Activated CD4-positive, CD25-positive, alpha-beta regulatory T cell treated with anti-CD3 and anti-CD28 coated beads, Interleukin-2, amount 50 U/mL, for 24 hours (primary cell): ENCODE data around the gene DGLUCY.
"Not testable (repeated sequence)": the region's sequence is repeated elsewhere in the genome, so short reads cannot be mapped to it uniquely, and the experiment has no call there.

Source experiments
- ATAC-seq, 2 donors: fragments of 150-1000 bp; cut with Tn5 transposase; one replicate each; pipeline ENCODE4 v1.10.0; 2021; ENCODE audit warnings: mild to moderate bottlenecking in 1 of 2, moderate library complexity in 1 of 2

Gene DGLUCY

DNA sequence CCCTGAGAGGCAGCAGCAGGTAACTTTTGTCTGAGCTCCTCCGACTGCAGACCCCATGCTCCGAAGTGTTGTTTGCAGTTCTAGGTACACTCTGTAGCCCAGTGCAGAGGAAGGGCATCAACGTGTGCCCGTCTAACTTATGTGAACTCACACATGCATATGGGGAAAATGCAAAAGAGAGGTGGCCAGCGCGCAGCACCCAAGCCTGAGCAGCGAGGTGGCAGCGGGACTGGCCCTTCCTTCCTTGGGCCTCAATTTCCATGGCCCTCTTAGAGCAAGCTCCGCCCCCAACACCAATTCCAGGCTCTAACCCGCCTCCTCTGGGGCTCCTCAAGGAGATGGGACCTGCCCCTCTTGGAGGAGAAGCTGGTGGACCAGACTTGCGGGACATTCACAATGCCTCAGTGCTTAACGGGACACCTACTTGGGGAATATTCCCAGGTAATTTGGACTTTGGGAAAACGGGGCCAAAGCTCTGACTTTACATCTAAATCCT, 102.9 kb downstream of the DGLUCY start:
- ATAC-seq = no peak

DNA sequence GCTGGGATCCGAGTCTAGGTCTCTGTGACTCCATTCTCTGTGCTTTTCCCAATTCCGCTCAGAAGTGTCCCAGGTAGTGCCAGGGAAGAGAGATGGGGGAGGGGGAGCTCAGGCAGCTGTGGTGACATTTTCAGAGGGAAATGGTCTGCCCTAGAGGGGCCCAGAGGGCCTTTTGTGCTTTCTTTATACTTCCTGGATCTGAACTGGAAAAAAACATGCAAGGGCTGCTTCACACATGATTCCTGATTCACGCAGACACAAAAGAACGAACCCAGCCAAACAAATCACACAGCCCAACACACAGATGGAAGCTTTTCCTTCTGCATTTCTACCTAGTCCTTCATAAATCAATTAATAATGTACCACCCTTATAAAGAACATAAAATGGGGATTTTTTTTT, 104.1 kb downstream of the DGLUCY start:
- ATAC-seq = no peak

DNA sequence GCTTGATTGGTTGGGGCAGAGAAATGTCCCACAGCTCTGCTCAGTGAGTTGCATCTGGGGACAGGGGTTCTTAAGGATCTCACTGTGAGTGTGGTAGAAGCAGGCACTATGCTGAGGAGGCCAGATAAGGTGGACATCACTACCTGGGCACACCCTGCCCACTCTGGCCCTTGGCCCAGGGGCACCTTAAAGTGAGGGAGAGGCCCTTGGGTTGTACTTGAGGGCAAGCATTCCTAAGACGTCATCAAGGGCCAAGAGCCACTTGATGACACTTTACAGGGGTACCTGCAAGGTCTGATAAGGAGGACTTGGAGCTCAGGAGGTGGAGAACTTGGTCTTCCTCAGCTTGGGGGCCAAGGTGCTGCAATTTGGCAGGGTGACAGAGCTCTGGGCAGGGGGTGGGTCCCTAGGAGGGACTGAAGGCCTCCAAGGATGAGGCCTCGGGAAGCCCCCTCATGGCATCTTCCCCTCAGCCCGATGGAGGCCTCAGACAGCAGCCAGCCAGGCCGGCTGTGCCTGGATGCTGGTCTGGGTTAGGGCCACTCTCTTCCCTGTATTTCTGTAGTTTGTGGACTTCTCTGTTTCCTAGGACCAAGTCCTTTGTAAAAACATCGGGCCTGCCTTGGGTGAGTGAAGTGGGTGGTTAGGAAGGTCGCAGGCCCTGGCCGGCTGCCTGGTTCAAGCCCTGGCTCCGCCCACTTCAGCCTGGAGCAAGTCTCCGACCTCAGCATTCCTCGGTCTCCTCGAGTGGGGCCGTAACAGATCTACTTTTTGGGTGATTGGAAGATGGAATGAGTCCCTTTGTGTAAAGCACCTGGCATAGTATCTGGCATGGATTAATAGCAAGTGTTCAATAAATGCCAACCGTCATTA, 105.9 kb downstream of the DGLUCY start:
- ATAC-seq = no peak

DNA sequence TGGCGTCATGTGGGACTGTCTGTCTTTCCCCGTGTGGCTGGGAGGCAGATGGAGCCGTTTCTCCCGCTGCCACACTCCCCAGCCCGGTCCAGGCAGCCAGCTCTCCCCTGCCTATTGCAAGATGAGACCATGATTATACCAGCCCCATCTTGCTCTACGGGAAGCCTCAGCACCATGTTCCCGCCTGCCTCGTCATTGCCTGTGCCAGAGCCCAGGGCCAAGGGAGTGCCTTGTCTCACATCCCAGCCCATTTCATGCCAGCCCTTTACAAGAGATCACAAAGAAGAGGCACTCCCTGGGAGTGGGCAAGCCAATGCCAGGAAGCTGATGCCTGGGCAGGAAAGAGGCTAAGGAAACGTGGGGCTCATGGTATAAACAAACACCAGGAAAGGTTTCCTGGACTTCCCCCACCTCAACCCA, 106.7 kb downstream of the DGLUCY start:
- no peak for ATAC-seq

DNA sequence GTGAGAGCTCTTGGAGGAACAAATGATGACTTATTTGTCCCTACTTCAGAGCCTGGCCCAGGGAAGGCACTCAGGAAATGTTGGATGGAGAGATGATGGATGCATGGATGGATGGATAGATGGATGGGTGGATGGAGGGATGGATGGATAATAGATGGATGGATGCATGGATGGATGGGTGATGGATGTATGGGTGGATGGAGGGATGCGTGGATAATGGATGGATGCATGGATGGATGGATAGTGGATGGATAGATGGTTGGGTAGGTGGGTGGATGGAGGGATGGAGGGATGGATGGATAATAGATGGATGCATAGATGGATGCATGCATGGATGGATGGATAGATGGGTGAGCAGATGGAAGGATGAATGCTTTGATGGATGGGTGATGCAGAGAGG, 107.4 kb downstream of the DGLUCY start:
- ATAC-seq = no peak

DNA sequence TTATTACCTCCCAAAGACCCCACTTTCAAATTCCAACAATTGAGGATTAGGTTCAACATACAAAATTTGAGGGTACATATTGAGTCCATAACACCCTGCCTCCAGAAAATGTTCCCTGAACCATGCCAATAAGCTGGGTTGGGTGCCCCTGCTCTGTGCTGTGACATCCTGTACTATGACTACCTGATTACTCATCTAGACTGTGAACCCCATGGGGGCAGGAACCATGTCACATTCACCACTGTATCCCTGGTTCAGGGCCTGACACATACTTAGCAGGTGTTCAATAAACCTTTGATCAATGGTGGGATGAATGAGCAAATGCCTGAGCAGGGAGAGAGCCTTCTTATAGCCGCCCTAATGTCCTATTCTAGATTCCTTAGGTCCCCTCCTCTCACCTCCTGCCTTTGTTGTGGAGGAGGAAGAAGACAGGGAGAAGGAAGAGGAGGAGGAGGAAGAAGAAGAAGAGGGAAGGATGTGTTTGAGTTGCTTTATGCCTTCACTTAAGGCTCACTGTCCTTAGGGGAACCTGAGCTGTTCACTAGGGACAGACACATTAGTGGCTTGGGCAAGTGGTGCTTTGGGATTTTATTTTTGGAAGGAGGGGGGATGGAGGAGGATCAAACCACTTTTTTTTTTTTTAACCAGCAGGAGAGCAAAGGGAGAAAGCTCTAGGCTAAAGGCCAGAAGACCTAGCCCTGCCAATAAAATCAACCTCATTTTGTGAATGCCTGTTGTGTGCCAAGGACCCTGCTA, 109.3 kb downstream of the DGLUCY start:
- peak; percentile 89 to 92 for ATAC-seq

DNA sequence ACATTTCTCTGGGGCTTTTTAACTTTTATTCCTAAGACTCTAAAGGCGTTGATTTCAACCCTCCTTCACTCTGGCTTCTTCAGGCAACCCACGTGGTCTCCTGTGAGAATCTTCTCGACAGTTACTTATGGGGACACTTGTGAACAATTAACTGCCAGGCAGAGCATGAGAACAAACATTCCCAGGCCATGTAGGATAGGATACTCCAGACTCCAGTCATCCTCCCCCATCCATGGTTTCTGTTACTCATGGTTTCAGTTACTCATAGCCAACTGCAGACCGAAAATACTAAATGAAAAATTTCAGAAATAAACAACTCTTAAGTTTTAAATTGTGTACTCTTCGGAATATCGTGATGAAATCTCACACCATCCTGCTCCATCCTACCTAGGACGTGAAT, 111.2 kb downstream of the DGLUCY start:
- ATAC-seq = no peak

DNA sequence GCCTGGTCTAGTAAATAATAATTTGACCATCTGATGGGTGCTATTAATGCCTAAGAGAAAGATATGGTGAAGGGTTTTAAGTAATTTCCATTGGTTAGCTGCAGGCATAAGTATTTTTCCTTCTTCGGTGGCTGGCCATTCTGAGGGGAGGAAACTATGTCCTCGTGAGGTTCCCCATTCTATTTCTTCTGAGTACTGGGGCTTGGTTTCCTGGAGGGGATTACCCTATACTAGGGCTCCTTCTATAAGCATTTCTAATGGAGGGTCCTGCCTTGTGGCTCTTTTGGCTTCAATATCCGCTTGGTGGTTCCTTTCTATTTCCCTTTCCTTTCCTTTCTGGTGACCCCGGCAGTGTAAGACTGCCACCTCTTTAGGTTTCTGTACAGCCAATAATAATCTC, 112.5 kb downstream of the DGLUCY start:
- not testable (repeated sequence) for ATAC-seq

DNA sequence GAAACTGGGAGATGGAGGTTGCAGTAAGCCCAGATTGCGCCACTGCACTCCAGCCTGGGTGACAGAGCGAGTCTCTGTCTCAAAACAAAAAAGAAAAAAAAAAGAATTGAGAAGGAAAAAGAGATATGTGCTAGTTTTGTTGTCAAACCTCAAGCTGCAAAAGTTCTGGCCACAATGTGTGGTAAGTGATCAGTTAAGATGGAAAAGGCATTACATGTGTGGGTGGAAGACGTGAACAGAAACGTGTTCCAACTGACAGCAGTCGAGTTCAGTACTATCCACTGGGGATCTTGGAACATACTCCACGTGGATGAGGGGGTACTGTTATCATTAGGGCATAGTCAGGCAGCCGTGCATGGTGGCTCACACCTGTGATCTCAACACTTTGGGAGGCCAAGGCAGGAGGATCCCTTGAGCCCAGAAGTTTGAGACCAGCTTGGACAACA, 113.3 kb downstream of the DGLUCY start:
- no peak for ATAC-seq

DNA sequence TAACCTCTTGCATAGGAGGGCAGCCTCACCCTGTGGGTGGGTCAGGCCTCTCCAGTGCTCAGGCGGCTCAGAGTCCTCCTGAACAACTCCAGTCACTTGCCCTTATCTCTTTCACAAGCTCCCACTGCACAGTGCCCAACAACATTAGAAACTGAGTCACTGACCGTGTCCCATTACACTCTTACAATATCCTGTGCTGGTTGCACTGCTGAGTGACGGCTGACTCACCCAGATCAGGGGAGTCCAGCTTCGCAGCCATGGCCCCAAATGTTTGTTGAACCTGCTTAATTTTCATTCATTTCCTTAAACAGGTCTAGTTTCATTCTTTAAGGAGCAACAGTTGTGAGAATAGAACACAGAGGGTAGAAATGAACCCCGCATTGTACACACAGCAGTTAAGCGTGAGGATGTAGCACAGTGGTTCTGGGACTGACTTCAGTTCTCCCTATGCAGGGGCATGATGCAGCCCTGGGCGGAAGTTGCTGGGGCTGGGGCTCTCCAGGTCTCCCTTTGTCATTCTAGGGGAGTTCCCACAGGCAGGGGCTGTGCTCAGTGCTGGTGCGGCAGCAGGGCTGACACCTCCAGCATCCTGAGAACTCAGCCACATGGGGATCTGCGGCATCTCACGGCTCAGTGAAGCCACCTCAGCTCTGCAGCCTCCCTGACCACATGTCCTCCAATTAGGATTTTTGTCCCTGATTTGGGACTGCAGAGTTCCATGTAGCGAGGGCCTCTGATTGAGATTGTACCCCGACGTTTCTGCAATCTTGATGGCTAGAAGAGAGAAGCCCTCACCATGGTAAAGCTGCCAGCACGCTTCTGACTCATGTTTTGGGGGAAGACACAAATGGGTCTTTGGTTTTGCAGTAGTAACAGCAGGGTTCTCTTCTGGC, 114.5 kb downstream of the DGLUCY start:
- ATAC-seq = peak; percentile 87 to 89

DNA sequence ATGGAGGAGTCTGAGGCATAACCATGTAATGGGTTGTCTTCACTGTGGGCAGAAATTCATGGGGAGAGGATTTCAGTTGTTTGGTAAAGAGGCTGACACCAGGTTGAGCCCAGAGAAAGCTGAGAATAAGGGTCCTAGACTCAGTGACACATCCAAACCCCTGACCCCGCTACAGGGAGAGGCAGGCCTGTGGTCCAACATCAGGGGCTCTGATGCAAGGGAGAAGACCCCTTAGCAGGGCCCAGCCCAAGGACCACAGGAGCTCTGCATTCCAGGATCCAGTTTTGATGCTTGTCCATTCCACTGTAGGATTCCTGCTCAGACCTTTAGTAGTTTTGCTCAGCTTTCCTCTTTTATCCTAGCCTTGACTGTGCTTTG, 115.1 kb downstream of the DGLUCY start:
- ATAC-seq = no peak

DNA sequence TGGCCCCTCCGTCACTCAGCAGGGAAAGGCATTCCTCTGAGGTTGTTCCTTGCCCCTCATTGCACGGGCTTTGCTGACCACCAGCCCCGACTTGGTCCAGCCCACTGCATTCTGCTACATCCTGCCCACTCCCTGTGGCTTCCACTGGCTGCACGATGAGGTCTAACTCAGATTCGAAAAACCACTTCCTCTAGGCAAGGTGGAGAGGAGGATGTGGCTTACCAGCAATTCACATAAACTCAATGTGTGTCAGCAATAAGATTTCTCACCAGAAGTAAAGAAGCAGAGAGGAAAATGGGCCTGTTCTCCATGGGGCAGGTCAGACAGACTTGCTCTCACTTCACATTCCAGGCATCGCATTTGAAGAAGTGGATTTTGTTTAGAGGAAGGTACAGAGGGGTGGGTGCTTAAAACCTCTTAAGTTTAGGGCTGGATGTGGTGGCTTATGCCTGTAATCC, 115.9 kb downstream of the DGLUCY start:
- ATAC-seq = peak; percentile 40 to 42

DNA sequence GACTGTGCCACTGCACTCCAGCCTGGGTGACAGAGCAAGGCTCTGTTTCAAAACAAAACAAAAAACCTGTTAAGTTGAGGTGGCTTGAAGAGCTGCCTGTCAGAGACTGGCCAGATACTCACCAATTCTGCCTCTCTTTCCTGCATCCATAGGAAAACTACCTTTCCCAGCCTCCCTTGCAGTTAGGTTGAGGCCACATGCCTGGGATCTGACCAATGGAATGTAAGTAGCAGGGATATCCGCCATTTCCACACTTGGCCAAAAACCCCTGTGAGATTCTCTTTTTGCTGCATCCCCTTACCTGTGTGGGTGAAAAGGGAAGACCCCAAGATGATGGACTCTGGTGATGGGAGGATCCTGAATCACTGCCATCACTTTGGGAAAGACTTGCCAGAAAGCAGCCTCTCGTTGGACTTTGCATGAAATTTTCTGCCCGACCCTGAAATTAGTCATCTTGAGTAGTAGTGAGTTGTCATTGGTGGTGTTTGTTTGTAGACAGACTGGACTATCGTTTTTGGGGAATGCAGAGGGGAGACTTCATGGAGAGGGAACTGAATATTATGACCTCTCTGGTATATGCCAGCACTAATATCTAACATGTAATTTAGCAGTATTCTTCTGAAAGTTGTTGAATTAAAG, 116.6 kb downstream of the DGLUCY start:
- ATAC-seq = no peak

DNA sequence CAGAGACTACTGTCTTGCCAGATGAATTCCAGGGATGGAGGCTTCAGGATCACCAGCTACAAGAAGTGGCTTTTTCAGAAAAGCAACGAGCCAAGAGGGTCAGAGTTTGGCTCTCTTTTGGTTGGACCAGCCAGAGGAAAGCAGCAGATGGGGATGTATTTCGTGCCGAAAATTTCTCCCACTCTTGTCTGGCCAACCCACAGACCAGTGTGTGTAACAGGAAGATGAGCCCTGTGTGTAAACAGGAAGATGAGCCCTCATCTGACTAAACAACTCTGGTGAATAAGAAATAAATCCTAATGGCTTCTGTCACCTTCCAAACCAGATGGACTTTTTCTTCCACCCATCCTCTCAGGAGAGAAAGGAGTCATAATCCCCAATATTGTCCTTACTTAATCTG, 117.6 kb downstream of the DGLUCY start:
- no peak for ATAC-seq

DNA sequence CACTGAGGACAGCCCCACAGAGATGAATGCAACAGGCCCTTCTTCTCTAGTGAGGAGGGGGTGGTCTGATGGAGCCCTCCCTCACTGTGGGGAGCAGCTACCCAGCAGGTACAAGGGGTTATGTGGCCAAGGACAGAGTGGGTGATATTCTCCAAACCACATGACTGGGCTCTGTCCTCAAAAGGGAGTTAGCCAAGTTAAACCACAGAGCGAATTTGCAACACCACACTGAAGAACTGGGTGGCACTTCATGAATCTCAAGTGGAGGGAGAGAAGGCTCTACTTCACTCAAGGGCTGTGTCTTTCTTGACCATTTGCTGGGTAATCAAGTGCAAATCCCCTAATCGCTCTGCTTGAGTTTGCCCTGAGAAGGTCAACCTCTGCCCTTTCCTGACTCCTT, 118.2 kb downstream of the DGLUCY start:
- ATAC-seq = no peak

DNA sequence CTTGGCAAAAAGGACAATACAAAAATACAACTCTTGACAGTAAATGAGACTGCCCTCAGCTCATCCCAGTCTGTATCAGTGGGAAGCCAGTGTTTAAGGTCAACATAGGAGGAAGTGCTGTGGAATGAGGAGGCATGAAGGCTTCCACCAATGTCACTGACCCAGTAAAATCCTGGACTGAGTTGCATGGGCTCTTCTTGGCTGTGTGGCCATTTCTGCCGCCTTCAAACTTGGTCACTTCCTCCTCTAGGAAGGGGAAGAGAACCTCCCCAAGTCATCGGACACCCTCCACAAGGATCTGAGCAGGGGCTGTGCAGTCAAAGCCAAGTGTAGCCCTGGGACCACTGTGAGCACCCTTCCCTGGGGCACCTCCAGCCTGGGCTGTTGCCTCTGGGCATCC, 118.7 kb downstream of the DGLUCY start:
- no peak for ATAC-seq

DNA sequence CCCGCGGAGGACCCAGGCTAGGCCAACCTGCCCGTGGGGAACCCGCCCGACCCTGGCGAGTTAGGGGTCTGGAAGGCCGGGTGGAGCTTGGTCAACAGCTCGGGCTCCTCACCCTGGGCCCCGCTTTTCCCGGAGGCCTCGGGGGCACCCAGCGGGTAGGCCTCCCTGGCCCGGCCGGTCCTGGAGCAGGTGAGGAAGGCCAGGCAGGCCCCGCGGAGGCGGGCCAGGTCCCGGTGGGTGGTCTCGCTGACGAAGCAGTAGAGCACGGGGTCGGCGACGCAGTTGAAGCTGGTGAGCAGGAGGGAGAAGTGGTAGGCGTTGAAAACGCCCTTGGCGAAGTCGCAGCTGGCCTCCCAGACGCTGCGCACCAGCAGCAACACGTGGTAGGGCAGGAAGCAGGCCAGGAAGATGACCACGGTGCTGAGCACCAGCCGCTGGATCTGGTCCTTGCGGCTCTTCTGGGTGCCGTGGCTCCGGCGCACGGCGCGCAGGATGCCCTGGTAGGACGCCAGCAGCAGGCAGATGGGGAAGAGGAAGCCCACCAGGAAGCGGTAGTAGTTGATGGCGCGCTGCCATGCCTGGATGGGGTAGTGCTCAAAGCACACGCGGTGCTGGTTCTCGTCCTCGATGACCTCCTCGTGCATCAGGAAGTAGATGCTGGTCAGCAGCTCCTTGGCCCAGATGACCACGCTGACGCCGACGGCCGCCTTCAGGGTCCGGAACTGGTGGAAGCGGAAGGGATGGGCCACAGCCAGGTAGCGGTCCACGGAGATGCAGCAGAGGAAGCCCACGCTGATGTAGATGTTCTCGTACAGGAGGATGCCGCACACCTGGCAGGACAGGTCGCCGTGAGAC, 120.3 kb downstream of the DGLUCY start:
- no peak for ATAC-seq

DNA sequence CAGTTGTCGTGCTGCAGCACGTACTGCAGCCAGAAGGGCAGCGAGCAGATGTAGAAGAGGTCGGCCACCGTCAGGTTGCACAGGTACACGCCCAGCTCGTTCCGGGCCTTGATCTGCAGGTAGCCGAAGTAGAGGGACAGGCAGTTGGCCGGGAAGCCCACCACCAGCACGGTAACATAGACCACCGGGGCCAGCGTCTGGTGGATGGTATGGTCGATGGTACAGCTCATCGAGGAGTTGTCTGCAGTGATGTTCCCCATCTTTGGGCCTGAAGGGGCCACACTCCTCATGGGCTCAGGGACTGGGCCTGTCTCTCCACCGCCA, 120.9 kb downstream of the DGLUCY start:
- no peak for ATAC-seq

DNA sequence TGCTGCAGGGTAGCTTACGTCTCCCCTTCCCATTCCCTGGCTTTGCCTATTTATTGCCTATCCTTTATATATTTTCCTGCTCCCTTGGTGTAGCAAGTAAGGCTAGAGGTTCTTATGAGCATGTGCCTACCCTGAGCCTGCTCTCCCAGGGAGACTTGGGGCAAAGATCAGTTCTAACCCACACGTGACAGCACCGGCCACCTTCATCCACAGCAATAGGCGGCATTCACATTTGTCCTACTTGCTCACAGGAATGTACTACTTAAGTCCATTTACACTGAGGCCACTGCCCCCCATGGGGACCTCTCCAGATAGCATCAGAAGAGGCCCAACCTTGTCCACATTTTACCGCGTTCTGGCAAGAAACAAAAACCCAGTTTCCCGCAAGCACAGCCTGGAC, 122.0 kb downstream of the DGLUCY start:
- ATAC-seq = no peak

DNA sequence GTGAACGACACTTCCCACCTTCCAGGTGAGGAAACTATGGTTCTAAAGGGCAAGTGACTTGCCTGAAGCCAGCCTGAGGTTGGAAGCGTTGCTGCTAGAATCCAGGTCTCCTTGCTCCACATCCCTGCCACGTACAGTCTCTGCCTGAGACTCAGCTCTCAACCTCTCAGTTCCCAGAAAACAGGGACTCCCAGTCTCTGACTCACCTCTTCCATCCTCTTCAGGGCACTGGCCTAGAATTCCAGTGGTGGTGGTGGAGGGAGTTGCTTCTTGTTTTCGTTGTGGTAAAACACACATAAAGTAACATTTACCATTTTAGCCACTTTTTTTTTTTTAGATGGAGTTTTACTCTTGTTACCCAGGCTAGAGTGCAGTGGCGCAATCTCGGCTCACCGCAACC, 123.3 kb downstream of the DGLUCY start:
- no peak for ATAC-seq

DNA sequence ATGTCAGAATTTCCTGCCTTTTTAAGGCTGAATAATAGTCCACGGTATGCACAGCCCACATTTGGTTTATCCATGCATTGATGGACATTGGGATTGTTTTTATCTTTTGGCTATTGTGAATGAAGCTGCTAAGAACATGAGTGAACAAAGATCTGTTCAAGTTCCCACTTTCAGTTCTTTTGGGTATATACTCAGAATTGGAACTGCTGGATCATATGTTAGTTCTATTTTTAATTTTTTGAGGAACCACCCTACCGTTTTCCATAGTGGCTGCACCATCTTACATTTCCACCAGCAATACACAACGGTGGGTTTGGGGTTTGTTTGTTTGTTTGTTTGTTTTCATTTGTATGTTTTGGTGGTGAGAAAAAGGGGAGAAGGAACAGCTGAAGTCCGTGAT, 124.2 kb downstream of the DGLUCY start:
- no peak for ATAC-seq
